Cerebellar cortex (tissue), 1 donor: ENCODE data around the gene TMCC2.

ENCODE experiments used
- DNase-seq: peaks from one replicate; pipeline ENCODE4 v3.0.0-alpha.2; 2015; ENCODE audit warnings: low spot score

The TMCC2 gene

GRCh38 chr1:205304046-205304694 is 76.4 kb downstream of the TMCC2 start:
- no peak for DNase-seq

- DNase-seq, result no peak
Observed at GRCh38 chr1:205304695-205305070, 76.9 kb downstream of the TMCC2 start.

GRCh38 chr1:205306929-205307566 is 79.3 kb downstream of the TMCC2 start:
- no peak for DNase-seq

GRCh38 chr1:205309741-205310140 is 82.0 kb downstream of the TMCC2 start:
- no peak for DNase-seq

- DNase-seq, result no peak
Observed at GRCh38 chr1:205310976-205311704, 83.4 kb downstream of the TMCC2 start.

DNA sequence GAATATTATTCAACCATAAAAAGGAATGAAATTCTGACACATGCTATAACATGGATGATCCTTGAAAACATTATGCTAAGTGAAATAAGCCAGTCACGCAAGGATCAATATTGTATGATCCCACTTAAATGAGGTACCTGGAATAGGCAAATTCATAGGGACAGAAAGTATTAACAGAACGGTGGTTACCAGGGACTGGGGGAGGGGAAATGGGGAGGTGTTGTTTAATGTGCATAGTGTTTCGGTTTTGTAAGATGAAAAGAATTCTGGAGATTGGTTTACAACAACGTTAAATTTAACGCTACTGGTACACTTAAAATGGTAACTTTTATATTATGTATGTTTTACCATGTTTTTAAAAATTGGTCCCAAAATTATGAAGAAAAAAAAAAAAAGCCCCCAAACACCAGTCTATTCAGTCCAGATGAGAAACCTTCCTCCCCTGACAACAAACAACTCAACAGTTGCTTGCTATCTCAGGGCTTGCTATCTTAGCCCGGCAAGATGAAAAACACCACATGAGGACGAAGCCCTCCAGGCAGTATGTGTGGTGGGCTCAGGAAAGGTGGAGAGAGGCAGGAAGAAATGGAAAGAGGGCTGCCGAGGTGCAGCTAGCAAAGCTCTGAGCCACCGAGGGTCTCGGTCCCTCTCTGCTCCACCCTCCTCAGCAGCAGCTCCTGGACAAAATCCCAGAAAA is 85.3 kb downstream of the TMCC2 start:
- no peak for DNase-seq

DNA sequence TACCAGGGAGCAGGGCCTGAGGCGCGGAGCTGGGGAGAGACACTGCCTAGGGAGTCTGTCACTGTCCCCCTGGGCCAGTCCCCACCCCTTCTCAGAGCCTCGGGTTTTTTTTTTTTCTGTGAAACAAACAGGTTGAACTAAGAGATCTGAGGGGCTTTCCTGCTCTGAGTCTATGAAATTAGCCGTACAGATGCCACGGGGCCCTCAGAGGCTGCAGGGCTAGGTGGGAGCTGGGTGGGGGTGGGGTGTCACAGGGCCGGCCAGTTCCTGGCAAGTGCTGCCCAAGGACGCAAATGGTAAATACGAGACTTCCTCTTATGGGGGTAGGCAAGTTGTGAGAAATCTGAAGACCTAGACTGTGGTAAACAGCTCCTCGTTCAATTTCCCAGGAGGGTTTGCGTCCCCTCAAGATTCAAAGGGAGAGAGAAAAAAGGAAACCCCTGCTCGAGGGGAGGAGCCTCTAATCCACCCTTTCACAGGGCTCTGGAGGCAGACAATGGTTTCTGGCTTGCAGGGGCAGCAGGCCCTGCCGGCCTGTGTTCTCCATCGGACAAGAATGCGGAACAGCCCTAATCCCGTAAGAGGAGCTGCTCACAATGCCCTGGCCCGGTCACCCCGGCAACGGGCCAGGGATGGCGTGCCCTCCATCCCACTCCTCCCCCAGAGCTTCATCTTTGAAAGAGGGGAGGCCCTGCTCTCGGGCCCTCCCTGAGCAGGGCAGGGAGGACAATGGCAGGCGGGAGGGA is 86.0 kb downstream of the TMCC2 start:
- peak; percentile 43 for DNase-seq

DNA sequence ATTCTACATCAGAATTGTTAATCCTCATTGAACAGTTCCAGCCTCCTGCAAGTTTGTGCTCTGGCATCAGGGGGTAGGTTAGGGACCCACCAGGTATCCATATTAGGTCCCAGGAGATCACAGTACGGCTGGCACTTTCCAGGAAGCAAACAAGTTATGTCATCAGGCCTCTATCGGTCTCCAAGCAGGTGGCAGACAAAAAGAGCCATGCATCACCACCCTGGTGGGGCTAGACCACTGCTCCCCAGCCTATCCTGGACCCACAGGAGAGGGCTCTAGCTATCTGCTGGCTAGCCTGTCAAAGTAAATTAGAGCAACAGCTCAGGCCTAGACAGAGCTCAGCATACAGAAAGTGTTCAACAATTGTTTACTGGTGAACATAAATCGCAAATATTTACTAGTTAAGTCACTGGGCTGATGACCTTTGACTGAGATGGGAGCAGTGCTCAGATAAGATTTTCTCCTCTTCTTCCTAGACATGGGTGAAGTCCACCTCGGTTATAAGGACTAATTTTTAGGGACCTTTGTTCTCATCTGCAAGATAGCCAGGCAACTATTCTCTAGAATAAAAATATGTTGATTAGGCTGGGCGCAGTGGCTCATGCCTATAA is 87.4 kb downstream of the TMCC2 start:
- DNase-seq, result no peak

DNA sequence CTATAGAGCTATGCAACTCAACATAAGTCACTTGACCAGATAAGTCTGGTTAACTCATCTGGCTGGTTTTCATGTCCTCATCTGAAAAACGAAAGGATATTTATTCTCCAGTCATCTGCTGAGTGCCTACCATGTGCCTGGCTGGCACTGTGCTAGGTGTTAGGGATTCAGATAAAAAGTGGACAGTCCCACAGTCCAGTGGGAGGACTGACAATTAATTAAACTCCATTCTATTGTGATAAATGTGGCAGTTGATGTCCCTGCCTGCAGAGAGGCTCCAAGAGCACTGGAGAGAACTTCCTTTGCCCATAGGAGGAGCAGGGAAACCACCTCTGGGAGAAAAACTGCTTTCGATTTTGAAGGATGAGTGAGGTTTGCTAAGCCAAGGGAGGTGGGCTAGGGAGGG is 88.4 kb downstream of the TMCC2 start:
- peak; percentile 42 for DNase-seq

- peak; percentile 94 for DNase-seq
Observed at GRCh38 chr1:205317311-205317917, 89.7 kb downstream of the TMCC2 start.

DNA sequence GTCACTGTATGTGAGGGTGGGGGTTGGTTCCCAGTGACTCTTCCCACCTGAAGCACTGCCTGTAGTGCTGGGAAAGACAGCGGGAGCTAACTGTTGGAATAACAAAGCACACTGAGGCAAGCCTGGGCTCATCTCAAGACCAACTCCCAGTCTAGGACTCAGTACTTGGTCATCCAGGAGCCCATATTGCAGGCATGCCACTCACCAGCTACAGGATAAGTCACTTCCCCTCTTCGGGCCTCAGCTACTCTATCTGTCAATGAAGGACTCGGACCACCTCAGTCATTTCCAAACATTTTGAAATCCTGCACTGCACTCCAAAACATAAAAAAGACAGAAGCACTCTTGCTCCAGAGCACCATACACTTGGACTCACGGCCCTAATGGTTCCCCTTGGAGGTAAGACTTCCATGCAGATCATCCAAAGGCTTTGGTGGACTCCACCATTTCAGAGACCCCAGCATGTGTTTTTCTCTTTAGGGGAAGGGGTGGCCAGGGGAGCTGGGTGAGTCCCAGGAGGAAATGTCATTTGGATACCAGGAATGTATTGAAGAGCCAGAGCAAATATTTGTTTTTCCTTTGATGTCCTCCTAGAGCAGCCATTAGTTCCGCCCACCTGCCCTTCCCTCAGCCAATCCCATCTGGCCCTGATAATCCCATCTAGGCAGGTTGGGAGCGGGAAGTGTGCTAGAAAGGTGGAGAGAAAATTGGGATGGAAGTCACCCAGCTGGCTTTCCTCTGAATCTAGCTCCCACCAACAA is 90.7 kb downstream of the TMCC2 start:
- peak; percentile 52 for DNase-seq

DNA sequence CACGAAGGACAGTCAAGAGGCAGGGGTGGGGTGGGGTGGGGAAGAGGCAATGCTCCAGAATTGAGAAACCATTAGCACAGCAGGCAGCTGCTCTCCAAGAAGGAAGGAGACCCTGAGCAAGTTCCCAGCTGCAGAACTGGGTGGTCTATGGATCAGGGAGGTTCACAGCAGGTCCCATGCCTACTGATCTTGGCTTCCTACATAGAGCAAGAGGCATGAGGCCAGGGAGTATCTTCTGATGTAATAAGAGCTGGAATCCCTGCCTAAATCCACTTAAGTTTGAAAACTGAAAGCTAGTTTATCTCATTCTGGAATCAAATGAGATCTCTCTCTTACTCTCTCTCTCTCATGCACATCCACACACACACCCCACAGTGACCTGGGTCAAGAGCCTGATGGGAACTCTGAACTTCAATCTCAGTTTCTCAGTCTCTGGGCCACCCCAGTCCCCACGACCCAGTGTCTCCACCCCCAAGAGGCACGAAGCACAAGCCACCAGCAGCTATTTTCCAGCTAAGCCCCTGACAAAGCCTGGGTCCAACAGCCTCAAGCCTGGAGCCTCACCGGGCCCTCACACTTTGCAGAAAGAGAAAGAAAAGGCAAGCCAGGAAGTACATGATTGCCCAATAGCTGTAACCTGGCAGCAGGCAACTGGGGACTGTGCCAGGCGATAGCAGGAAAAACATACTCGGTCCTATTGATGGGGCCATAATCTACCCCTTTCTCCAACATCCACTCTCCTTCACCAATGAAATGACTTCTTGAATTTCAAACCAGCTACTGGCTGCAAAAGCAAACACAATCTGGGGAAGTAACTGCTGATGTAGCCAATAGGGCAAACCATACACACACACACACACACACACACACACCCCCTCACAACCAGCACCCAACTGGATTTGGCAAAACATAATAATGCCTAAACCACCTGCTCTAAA is 91.6 kb downstream of the TMCC2 start:
- peak; percentile 64 for DNase-seq

GRCh38 chr1:205321162-205321958 is 93.6 kb downstream of the TMCC2 start, which contains the start of gene NUAK2:
Gene NUAK2 (minus strand): TSS chr1:205321745. CDS start chr1:205321628, 117 bp downstream.
- DNase-seq, result peak; percentile 95

DNA sequence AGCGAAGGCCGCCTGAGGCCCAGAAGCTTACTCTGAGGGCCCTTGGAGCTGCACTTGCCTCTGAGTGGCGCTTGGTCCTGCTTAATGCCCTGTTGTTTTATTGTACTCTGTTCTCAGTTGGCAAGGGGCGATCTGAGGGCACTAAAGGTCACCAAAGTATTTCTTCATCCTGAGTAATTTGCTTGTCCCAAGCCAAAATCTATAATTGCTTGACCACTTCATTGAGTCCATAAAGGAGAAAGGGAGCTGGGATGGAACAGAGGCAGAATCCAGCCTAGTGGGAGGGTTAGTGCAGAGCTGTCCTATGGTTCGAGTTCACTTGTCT is 94.2 kb downstream of the TMCC2 start:
- DNase-seq, result no peak
